ENCODE data around the gene ATXN7L2.

DNA sequence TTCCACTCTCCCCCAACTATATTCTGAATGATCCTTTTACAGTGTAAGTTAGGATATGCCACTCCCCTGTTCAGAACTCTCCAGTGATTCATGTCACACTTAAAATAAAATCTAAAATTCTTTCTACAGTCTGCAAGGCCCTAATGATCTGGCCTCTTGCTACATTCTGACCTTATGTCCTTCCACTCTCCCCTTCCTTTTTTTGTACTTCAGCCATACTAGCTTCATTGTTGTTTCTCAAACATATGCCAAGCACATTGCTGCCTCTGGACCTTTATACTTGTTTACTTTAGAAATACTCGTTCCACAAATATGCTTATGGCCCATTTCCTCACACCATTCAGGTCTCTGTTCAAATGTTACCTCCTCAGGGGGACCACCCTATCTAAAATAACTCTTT is 42.6 kb upstream of the ATXN7L2 start:
- TF ChIP-seq, protein P1, sequence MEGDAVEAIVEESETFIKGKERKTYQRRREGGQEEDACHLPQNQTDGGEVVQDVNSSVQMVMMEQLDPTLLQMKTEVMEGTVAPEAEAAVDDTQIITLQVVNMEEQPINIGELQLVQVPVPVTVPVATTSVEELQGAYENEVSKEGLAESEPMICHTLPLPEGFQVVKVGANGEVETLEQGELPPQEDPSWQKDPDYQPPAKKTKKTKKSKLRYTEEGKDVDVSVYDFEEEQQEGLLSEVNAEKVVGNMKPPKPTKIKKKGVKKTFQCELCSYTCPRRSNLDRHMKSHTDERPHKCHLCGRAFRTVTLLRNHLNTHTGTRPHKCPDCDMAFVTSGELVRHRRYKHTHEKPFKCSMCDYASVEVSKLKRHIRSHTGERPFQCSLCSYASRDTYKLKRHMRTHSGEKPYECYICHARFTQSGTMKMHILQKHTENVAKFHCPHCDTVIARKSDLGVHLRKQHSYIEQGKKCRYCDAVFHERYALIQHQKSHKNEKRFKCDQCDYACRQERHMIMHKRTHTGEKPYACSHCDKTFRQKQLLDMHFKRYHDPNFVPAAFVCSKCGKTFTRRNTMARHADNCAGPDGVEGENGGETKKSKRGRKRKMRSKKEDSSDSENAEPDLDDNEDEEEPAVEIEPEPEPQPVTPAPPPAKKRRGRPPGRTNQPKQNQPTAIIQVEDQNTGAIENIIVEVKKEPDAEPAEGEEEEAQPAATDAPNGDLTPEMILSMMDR (IDR thresholded peaks at IDR 0.05; ENCODE audit: low read depth, low read length): no peak
- no peak for TF ChIP-seq POLR2A (IDR thresholded peaks at IDR 0.05; ENCODE audit: extremely low read depth, insufficient read length)
- TF ChIP-seq, protein P2, sequence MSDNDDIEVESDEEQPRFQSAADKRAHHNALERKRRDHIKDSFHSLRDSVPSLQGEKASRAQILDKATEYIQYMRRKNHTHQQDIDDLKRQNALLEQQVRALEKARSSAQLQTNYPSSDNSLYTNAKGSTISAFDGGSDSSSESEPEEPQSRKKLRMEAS (IDR thresholded peaks at IDR 0.05; ENCODE audit: low read depth, low read length): no peak
- no peak for TF ChIP-seq MYC (IDR thresholded peaks at IDR 0.05; ENCODE audit: low read depth, low read length)
